ENCODE data around the gene RACGAP1.

RACGAP1 gene

DNA sequence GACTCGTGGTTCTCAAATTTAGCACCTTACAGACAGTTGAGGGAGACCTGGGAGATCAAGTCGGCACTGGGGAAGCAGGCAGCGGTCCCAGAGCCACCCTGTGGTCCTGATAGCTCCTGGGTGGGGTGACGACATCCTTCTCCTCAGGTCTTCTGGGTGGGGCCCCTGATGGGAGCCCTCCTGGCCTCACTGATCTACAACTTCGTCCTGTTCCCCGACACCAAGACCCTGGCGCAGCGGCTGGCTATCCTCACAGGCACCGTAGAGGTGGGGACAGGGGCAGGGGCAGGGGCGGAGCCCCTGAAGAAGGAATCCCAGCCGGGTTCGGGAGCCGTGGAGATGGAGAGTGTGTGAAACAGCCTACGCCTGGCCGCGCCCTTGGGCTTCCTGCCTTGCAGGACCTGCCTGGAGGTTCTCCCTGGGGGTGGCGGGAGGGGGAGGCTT, 50.0 kb downstream of the RACGAP1 start:
- H3K4me3 ChIP-seq (ENCODE audit: extremely low read depth, insufficient read depth, low read length, poor library complexity, severe bottlenecking): no peak overlapping the region
- WGBS, 2 experiments (ENCODE audit: insufficient coverage in 2 of 2): 71 to 83% methylated on average over 12 to 16 of the region's 17 CpGs
- peaks cover 7% of the 10 kb centered on the region for H3K4me1 ChIP-seq (ENCODE audit: control insufficient read depth, insufficient read depth, low read length, poor library complexity, severe bottlenecking)

DNA sequence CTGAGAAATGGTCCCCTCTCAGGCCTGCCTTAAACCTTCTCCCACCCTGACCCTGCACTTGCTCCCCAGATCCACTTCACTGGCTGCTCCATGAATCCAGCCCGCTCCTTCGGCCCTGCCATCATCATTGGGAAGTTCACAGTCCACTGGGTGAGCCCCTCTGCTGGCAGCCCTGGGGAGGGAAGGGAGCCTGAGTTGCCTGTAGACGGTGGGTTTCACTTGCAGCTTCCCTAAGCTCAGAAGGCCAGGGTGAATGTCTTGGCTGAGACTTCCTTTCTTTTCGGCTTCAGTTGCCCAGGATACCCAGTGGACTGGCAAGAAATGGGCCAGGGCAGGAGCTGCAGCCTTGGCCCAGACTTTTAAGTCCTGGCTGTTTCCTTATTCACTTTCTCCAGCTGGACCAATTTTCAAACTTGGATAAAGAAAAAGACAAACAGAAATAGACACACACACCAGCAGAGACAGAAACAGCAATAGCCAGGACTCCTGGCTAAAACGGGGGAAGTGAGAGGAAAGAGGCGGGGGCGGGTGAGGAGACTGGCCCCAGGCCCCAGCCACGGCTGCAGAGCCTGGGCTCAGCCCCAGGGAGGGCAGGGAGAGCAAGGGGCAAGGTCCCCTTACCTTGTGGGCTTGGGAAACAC, 50.5 kb downstream of the RACGAP1 start:
- Histone ChIP-seq H3K27ac (ENCODE audit: low read depth, low read length, severe bottlenecking) (no peak overlapping the region), H3K9me3 (ENCODE audit: control insufficient read depth, low read length) (no peaks in the 10 kb centered on the region), H3K4me3 (ENCODE audit: extremely low read depth, insufficient read depth, low read length, poor library complexity, severe bottlenecking) (no peak overlapping the region), H3K36me3 (ENCODE audit: control insufficient read depth, insufficient read depth, low read length) (no peaks in the 10 kb centered on the region), H3K4me1 (ENCODE audit: control insufficient read depth, insufficient read depth, low read length, poor library complexity, severe bottlenecking) (peaks cover 2% of the 10 kb centered on the region)
- WGBS, 2 experiments (ENCODE audit: insufficient coverage in 2 of 2): 80 to 83% methylated on average over 8 of the region's 8 CpGs

More for the DNA sequence above, 50.0 kb downstream of the RACGAP1 start:
- Histone ChIP-seq H3K27ac (ENCODE audit: low read depth, low read length, severe bottlenecking) (no peak overlapping the region), H3K9me3 (ENCODE audit: control insufficient read depth, low read length) (no peaks in the 10 kb centered on the region), H3K36me3 (ENCODE audit: control insufficient read depth, insufficient read depth, low read length) (no peaks in the 10 kb centered on the region)

DNA sequence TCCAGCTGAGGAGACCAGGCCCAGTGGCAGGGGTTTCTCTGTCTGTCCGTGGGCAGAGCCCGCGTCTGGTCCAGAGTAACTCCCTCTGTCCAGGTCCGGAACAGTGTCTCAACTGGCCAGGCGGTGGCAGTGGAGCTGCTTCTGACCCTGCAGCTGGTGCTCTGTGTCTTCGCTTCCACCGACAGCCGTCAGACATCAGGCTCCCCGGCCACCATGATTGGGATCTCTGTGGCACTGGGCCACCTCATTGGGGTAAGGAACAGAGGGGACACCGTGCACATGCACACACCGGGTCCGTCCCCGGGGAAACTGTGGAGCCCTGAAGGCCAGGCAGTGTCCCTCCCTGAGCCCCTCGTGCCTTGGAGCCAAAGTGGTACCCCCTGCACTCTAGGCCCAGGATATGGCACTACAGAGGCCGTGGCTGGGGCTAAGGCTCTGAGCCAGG, 51.0 kb downstream of the RACGAP1 start:
- WGBS, 2 experiments (ENCODE audit: insufficient coverage in 2 of 2): 83 to 85% methylated on average over 13 to 15 of the region's 15 CpGs
- H3K4me1 ChIP-seq (ENCODE audit: control insufficient read depth, insufficient read depth, low read length, poor library complexity, severe bottlenecking): no peaks in the 10 kb centered on the region
- no peaks in the 10 kb centered on the region for H3K36me3 ChIP-seq (ENCODE audit: control insufficient read depth, insufficient read depth, low read length)
- H3K4me3 ChIP-seq (ENCODE audit: extremely low read depth, insufficient read depth, low read length, poor library complexity, severe bottlenecking): no peak overlapping the region
- H3K27ac ChIP-seq (ENCODE audit: low read depth, low read length, severe bottlenecking): no peak overlapping the region
- H3K9me3 ChIP-seq (ENCODE audit: control insufficient read depth, low read length): no peaks in the 10 kb centered on the region

DNA sequence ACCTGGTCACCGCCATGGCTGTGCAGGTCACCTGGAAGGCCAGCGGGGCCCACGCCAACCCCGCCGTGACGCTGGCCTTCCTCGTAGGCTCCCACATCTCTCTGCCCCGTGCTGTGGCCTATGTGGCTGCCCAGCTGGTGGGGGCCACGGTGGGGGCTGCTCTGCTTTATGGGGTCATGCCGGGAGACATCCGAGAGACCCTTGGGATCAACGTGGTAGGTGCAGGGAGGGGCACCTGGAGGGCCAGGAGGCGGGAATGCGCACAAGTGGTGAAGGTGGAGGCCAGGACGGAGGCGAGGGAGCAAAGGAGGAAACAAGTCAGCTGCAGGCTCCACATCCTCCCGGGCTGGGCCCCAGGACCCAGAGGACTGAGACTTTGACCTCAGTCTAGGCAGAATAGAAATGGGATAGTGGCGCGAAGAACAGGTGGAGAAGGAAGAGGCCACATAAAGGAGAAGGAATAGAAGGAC, 51.9 kb downstream of the RACGAP1 start:
- 93 to 97% methylated on average over 11 to 18 of the region's 19 CpGs for WGBS, 2 experiments (ENCODE audit: insufficient coverage in 2 of 2)
- Histone ChIP-seq H3K27ac (ENCODE audit: low read depth, low read length, severe bottlenecking) (no peak overlapping the region), H3K36me3 (ENCODE audit: control insufficient read depth, insufficient read depth, low read length) (no peaks in the 10 kb centered on the region), H3K4me1 (ENCODE audit: control insufficient read depth, insufficient read depth, low read length, poor library complexity, severe bottlenecking) (no peaks in the 10 kb centered on the region), H3K4me3 (ENCODE audit: extremely low read depth, insufficient read depth, low read length, poor library complexity, severe bottlenecking) (no peak overlapping the region), H3K9me3 (ENCODE audit: control insufficient read depth, low read length) (no peaks in the 10 kb centered on the region)

DNA sequence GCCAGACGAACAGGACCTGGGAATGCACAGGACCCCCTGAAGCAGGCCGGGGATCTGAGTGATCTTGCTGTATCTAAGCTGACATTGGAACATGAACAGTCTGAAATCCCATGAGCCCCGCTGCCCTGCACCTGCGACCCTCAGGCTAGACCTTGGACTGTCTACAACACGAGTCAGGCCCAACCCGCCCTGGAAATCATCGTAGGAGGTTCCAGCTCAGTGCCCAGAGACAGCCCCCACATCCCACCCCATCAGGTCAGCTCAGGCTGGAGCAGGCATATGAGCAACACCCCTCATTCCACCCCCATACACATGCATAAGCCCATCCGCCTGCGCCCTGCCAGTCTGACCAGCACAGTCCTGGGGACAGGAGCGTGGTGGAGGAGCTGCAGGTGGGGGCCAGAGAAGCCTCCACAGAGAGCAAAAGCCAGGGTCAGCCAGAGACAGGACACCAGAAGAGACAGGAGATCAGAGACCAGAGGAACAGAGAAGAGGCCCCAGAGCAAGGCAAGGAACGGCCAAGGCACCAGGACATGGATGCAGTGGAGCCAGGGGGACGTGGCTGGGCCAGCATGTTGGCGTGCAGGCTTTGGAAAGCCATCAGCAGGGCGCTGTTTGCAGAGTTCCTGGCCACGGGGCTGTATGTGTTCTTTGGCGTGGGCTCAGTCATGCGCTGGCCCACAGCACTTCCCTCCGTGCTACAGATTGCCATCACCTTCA, 52.5 kb downstream of the RACGAP1 start, which contains the start of gene AQP6:
Gene AQP6, plus strand, starts transcription at position 307 of the 720 bp plus-strand sequence. Its CDS starts 227 bp downstream, at position 534.
- 92 to 93% methylated on average over 16 to 17 of the region's 18 CpGs for WGBS, 2 experiments (ENCODE audit: insufficient coverage in 2 of 2)
- H3K36me3 ChIP-seq (ENCODE audit: control insufficient read depth, insufficient read depth, low read length): no peaks in the 10 kb centered on the region
- H3K4me1 ChIP-seq (ENCODE audit: control insufficient read depth, insufficient read depth, low read length, poor library complexity, severe bottlenecking): no peaks in the 10 kb centered on the region
- no peak within 1 kb of the TSS for H3K4me3 ChIP-seq (ENCODE audit: extremely low read depth, insufficient read depth, low read length, poor library complexity, severe bottlenecking)
- no peak within 1 kb of the TSS for H3K27ac ChIP-seq (ENCODE audit: low read depth, low read length, severe bottlenecking)
- H3K9me3 ChIP-seq (ENCODE audit: control insufficient read depth, low read length): no peaks in the 10 kb centered on the region

DNA sequence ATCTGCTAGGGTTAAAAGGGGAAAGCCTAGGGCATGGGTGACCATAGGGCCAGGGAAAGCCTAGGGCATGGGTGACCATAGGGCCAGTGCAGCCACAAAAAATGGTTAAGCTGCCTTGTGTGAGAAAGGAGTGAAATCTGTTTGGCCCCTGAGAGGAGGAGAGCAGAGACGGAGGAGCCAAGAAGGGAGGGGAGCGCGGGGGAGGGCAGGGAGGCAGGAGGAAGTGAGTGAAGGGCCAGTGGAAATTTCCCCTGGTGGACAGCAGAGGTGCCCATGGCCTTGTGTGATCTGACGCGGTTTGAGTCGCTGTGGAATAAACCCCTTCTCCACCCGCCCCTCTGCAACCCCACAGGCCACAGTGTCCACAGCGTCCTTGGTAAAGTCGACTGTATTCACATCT, 53.2 kb downstream of the RACGAP1 start:
- WGBS, 2 experiments (ENCODE audit: insufficient coverage in 2 of 2): 83 to 87% methylated on average over 3 to 5 of the region's 9 CpGs
- H3K4me3 ChIP-seq (ENCODE audit: extremely low read depth, insufficient read depth, low read length, poor library complexity, severe bottlenecking): no peak overlapping the region
- peaks cover 6% of the 10 kb centered on the region for H3K4me1 ChIP-seq (ENCODE audit: control insufficient read depth, insufficient read depth, low read length, poor library complexity, severe bottlenecking)
- H3K9me3 ChIP-seq (ENCODE audit: control insufficient read depth, low read length): no peaks in the 10 kb centered on the region
- H3K27ac ChIP-seq (ENCODE audit: low read depth, low read length, severe bottlenecking): no peak overlapping the region
- H3K36me3 ChIP-seq (ENCODE audit: control insufficient read depth, insufficient read depth, low read length): no peaks in the 10 kb centered on the region

DNA sequence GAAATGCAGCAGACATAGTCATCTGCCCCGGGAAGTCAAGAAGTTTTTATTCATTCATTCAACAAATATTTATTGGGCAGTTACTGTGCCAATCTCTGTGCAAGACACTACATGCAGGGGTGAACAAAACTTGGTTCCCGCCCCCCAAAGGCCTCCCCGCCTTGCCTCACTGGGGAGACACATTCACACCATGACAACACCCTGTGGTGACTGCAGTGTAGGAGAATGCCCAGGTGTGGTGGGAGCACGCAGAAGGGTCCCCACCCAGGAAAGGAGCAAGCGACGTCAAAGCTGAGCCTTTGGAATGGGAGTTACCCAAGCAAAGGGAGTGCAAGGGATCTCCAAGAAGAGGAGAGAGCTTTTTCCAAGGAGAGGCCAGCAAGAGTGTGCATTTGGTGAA, 54.2 kb downstream of the RACGAP1 start:
- Histone ChIP-seq H3K27ac (ENCODE audit: low read depth, low read length, severe bottlenecking) (no peak overlapping the region), H3K9me3 (ENCODE audit: control insufficient read depth, low read length) (no peaks in the 10 kb centered on the region)
- WGBS, 2 experiments (ENCODE audit: insufficient coverage in 2 of 2): 88 to 95% methylated on average over 3 to 5 of the region's 6 CpGs

DNA sequence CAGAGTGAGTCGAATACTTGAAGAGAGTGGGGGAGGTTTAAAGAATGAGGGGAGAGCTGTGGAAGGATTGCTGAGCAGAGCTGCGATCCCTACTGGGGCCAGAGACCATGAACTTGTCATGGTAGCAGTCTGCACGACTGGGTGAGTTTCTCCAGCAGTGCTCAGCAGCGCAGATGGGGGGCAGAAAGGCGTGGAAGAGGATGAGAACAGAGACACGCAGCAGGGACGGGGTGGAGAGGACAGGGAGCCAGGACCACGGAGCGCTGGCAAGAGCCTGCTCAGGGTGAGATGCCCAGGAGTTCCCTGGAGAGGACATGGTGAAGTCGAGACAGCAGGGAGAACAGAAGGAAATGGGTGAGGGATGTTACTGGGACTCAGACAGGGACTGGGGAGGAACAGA, 54.6 kb downstream of the RACGAP1 start:
- 77 to 87% methylated on average over 9 to 10 of the region's 10 CpGs for WGBS, 2 experiments (ENCODE audit: insufficient coverage in 2 of 2)
- Histone ChIP-seq H3K4me3 (ENCODE audit: extremely low read depth, insufficient read depth, low read length, poor library complexity, severe bottlenecking) (no peak overlapping the region), H3K4me1 (ENCODE audit: control insufficient read depth, insufficient read depth, low read length, poor library complexity, severe bottlenecking) (peaks cover 7% of the 10 kb centered on the region), H3K36me3 (ENCODE audit: control insufficient read depth, insufficient read depth, low read length) (no peaks in the 10 kb centered on the region), H3K27ac (ENCODE audit: low read depth, low read length, severe bottlenecking) (no peak overlapping the region), H3K9me3 (ENCODE audit: control insufficient read depth, low read length) (no peaks in the 10 kb centered on the region)

More for the DNA sequence above, 54.2 kb downstream of the RACGAP1 start:
- Histone ChIP-seq H3K4me1 (ENCODE audit: control insufficient read depth, insufficient read depth, low read length, poor library complexity, severe bottlenecking) (peaks cover 7% of the 10 kb centered on the region), H3K36me3 (ENCODE audit: control insufficient read depth, insufficient read depth, low read length) (no peaks in the 10 kb centered on the region), H3K4me3 (ENCODE audit: extremely low read depth, insufficient read depth, low read length, poor library complexity, severe bottlenecking) (no peak overlapping the region)

DNA sequence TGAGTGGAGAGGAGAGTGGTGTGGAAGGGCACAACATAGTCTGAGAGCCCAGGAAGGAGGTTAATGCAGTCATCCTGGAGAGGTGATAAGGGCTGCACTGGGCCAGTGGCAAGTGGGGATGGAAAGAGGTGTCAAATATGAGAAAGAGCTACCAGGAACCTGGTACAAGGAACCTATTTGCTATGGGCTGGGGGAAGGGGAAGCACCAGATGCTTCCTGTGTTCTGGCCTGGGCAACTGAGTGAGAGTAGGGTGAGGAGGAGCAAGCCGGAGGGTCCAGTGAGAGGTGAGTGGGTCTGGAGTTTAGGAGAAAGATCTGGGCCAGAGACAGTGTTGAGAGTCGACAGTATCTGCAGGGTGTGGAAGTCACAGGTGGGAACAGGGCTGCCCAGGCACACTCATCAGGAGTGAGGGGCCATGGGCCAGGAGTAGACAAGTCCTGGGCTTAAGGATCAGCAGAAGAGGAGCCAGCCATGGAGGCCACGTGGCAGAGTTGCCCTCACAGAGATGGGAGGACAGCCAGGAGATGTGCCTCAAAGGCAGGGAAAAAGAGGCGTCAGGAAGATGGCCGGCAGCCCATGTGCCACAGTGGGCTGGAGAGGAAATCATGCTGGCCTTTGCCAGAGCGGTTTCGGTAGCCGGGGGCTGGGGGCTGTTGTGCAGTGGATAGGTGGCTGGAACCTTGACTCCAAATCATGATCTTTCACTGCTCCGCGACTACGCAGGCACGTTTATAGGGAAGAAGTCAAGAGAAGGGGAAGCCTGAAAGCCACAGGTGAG, 55.5 kb downstream of the RACGAP1 start:
- peaks cover 7% of the 10 kb centered on the region for H3K4me1 ChIP-seq (ENCODE audit: control insufficient read depth, insufficient read depth, low read length, poor library complexity, severe bottlenecking)
- no peaks in the 10 kb centered on the region for H3K9me3 ChIP-seq (ENCODE audit: control insufficient read depth, low read length)
- H3K36me3 ChIP-seq (ENCODE audit: control insufficient read depth, insufficient read depth, low read length): no peaks in the 10 kb centered on the region
- 96 to 97% methylated on average over 12 of the region's 12 CpGs for whole genome bisulfite sequencing, 2 experiments (ENCODE audit: insufficient coverage in 2 of 2)
- H3K4me3 ChIP-seq (ENCODE audit: extremely low read depth, insufficient read depth, low read length, poor library complexity, severe bottlenecking): no peak overlapping the region
- no peak overlapping the region for H3K27ac ChIP-seq (ENCODE audit: low read depth, low read length, severe bottlenecking)

DNA sequence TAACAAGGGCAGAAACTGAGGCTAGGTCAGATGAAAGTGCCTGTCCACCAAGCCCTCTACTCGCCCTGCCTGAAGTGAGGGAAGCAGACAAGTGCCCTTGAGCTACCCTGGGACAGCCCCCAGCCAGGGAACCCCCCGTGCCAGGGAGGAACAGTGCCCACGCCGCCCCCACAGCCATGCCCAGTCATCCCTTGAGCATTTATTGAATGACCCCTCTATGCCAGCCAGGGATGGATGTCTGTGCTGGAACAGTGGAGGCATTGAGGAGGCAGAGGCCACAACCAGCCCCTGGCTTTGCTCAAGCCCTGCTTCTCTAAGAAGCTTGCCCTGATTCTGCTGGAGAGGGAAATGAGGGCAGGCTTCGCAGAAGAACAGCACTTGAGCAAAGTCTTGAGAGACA, 56.3 kb downstream of the RACGAP1 start:
- Histone ChIP-seq H3K4me1 (ENCODE audit: control insufficient read depth, insufficient read depth, low read length, poor library complexity, severe bottlenecking) (peaks cover 7% of the 10 kb centered on the region), H3K9me3 (ENCODE audit: control insufficient read depth, low read length) (no peaks in the 10 kb centered on the region), H3K27ac (ENCODE audit: low read depth, low read length, severe bottlenecking) (no peak overlapping the region), H3K4me3 (ENCODE audit: extremely low read depth, insufficient read depth, low read length, poor library complexity, severe bottlenecking) (no peak overlapping the region), H3K36me3 (ENCODE audit: control insufficient read depth, insufficient read depth, low read length) (no peaks in the 10 kb centered on the region)
- WGBS, 2 experiments (ENCODE audit: insufficient coverage in 2 of 2): 89 to 90% methylated on average over 4 to 5 of the region's 5 CpGs
